ENCODE data around the gene STK38L. TPM values are rescaled to one million over a fixed set of nuclear protein-coding genes. Genes with fewer than 3 reads are reported as not detected.

STK38L gene
- 9.9 to 19.3 TPM (median 11.2 TPM) in 5 replicates for total RNA-seq (2022; extraction: Qiagen RNA extraction; ENCODE audit: low read depth)

GRCh38 chr12:27243804-27244688, at the start of gene STK38L:
TSS of gene STK38L (plus strand) at chr12:27244286. CDS start at chr12:27297721, 53,435 bp downstream.

GRCh38 chr12:27332714-27333402, 88.8 kb downstream of the STK38L start, which contains the start of gene BMAL2:
TSS of gene BMAL2 (plus strand) at chr12:27332836. CDS start at chr12:27333073, 237 bp downstream.

Other genes with a start within 250 kb of the STK38L start
- gene TM7SF3, start 229.9 kb upstream of the STK38L start, total RNA-seq (2022; extraction: Qiagen RNA extraction; ENCODE audit: low read depth) = 55.7 to 89.6 TPM (median 71.9 TPM) in 5 replicates
- 29.0 to 35.7 TPM (median 29.7 TPM) in 5 replicates for gene MED21, start 221.7 kb upstream of the STK38L start, total RNA-seq (2022; extraction: Qiagen RNA extraction; ENCODE audit: low read depth)
- gene C12orf71, start 161.7 kb upstream of the STK38L start, total RNA-seq (2022; extraction: Qiagen RNA extraction; ENCODE audit: low read depth) = not detected in 5 replicates
- 13.0 to 21.7 TPM (median 20.2 TPM) in 5 replicates for gene BMAL2, start 88.5 kb downstream of the STK38L start, total RNA-seq (2022; extraction: Qiagen RNA extraction; ENCODE audit: low read depth)
- 0.18 to 0.36 TPM in 2 of 5 replicates, not detected in the others for gene SMCO2, start 202.4 kb downstream of the STK38L start, total RNA-seq (2022; extraction: Qiagen RNA extraction; ENCODE audit: low read depth)